HG03378 (cell line): ENCODE measurements around the gene C16orf92.
A peak's percentile ranks its signal among the peaks of the same experiment; 100 is the strongest.

Experiments used
- ATAC-seq: cut with Tn5 transposase; IDR thresholded peaks from one replicate; pipeline ENCODE4 v1.9.1; 2021; ENCODE audit warnings: mild to moderate bottlenecking, moderate library complexity; ENCODE audit not compliant: unreplicated experiment

The C16orf92 gene

GRCh38 chr16:30053376-30054015 lies 30.5 kb downstream of the C16orf92 start:
- ATAC-seq = no peak

GRCh38 chr16:30054451-30054850 lies 31.5 kb downstream of the C16orf92 start:
- ATAC-seq = no peak

- no peak for ATAC-seq
These were observed 32.1 kb downstream of the C16orf92 start for GRCh38 chr16:30054959-30055553.

GRCh38 chr16:30060346-30060745 lies 37.3 kb downstream of the C16orf92 start:
- no peak for ATAC-seq

GRCh38 chr16:30060836-30061554 lies 38.0 kb downstream of the C16orf92 start:
- ATAC-seq = no peak

GRCh38 chr16:30063278-30063892 lies 40.4 kb downstream of the C16orf92 start:
- no peak for ATAC-seq

- peak; percentile 28 for ATAC-seq
These were observed 41.1 kb downstream of the C16orf92 start for GRCh38 chr16:30063893-30064728.

GRCh38 chr16:30064729-30065101 lies 41.7 kb downstream of the C16orf92 start:
- ATAC-seq = no peak

- ATAC-seq = peak; percentile 64
These were observed 42.3 kb downstream of the C16orf92 start, which contains the start of gene ALDOA for GRCh38 chr16:30065102-30065942. ALDOA (plus strand) TSS chr16:30065760; CDS start chr16:30066898, 1,138 bp downstream.

- ATAC-seq = no peak
These were observed 43.2 kb downstream of the C16orf92 start for GRCh38 chr16:30065943-30066760.

- no peak for ATAC-seq
These were observed 44.0 kb downstream of the C16orf92 start for GRCh38 chr16:30066761-30067583.

GRCh38 chr16:30067584-30067916 lies 44.6 kb downstream of the C16orf92 start:
- no peak for ATAC-seq

- no peak for ATAC-seq
These were observed 45.3 kb downstream of the C16orf92 start for GRCh38 chr16:30068333-30068732.

- ATAC-seq = no peak
These were observed 46.0 kb downstream of the C16orf92 start for GRCh38 chr16:30068750-30069610.

- no peak for ATAC-seq
These were observed 46.8 kb downstream of the C16orf92 start for GRCh38 chr16:30069611-30070462.

- ATAC-seq = no peak
These were observed 47.5 kb downstream of the C16orf92 start for GRCh38 chr16:30070490-30070889.
